HG02870 (cell line): ENCODE measurements around the gene CEACAM20.
"Not testable (repeated sequence)": the region's sequence is repeated elsewhere in the genome, so short reads cannot be mapped to it uniquely, and the experiment has no call there.

Experiments used
- ATAC-seq: cut with Tn5 transposase; IDR thresholded peaks from one replicate; pipeline ENCODE4 v1.9.1; 2021; ENCODE audit warnings: mild to moderate bottlenecking, moderate library complexity; ENCODE audit not compliant: unreplicated experiment

The CEACAM20 gene

DNA sequence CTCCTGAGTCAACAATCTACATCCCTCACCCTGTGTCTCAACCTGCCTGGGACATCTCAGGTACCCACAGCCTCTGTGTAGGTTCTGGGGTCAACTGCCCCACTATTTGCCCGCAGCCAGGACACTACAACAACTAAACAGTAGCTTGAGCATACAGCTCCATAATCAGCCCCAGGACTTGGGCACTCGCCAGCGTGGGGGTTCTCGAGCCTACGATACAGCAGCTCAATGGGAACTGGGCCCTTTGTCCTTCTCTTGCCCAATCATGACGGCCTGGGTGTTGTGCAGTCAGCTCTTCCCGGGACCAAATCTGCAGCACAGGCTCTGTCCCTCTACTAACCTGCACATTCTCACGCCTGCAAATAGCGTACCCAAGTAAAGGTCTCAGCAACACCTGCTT, 30.5 kb downstream of the CEACAM20 start:
- no peak for ATAC-seq

DNA sequence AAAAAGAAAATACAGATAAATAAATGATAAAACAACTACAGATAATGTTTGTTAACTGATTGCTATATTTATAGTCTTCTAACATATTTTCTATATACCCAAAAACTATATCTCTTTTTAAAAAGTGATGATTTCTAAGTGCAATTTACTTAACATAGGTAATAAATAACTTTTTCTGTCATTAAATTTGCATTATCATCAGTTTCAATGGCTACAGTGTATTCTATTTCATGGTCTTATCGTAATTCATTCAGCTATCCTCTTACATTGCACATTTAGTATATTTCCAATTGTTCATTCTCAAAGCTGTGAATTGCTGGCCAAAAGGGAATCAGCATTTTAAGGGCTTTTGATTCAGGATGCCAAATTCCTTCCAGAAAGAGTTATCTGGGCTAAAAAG, 32.8 kb downstream of the CEACAM20 start:
- ATAC-seq = no peak

DNA sequence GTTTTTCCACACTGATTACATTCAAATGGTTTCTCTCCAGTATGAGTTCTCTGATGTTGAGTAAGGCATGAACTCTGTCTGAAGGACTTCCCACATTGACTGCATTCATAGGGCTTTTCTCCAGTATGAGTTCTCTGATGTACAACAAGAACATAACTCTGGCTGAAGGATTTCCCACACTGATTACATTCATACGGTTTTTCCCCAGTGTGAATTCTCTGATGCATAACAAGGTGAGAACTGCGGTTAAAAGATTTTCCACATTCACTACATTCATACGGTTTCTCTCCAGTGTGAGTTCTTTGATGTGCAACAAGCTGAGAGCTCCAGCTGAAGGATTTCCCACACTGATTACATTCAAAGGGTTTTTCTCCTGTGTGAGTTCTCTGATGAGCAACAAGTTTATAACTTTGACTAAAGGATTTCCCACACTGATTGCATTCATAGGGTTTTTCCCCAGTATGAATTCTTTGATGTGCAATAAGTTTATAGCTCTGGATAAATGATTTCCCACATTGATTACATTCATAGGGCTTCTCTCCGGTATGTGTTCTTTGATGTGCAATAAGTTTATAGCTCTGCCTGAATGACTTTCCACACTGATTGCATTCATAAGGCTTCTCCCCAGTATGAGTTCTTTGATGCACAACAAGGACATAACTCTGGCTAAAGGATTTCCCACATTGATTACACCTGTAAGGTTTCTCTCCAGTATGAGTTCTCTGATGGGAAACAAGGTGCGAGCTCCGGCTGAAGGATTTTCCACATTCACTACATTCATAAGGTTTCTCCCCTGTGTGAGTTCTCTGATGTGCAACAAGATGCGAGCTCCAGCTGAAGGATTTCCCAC, 52.7 kb downstream of the CEACAM20 start:
- no peak for ATAC-seq

DNA sequence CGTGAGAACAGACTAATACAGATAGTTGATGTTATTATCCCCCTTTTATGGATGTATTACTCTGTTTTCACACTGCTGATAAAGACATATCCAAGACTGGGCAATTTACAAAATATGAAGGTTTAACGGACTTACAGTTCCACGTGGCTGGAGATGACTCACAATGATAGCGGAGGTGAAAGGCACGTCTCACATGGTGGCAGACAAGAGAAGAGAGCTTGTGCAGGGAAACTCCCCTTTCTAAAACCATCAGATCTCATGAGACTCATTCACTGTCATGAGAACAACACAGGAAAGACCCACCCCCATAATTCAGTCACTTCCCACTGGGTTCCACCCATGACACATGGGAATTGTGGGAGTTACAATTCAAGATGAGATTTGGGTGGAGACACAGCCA, 60.7 kb downstream of the CEACAM20 start:
- not testable (repeated sequence) for ATAC-seq

DNA sequence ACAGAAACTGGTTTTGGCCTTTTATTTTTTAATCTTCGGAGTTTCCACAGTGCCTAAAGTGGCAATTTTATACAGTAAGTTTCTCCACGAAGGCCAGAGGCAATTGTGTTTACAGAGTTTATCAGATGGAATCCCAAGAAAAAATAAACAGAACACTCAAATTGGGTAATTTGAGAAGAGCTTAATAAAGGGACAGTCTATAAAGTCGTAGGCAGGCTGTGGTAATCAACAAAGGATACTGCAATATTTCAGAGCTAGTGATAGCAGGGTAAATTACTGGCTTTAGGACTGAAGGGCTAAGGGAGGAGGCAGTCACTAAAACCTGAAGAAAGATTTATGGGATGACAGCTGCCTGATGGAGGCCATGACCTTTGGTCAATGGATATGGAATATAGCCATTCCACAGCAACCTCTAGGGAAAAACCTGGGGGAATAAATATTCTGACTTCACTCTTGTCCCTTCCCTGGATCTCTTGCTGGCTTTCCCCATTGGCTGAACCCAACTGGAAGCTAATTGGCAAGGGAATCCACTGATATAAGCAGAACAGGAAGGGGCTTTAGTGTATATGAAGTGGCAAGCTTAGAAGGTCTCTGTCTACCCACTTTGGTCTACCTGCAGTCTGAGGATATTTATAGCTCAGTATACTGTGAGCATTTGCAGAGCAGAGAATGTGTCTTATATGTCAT, 66.7 kb downstream of the CEACAM20 start:
- ATAC-seq = not testable (repeated sequence)
